ENCODE measurements around the gene TOMM20L. TPM values are rescaled to one million over a fixed set of nuclear protein-coding genes. Genes with fewer than 3 reads are reported as not detected.

TOMM20L gene
- total RNA-seq, 4 donors from 2014 or later = not detected

GRCh38 chr14:58426670-58427280 lies 31.0 kb downstream of the TOMM20L start:
- Histone ChIP-seq H3K4me1 (peaks cover 3 to 40% (median 18%) of the 10 kb centered on the region in 3 donors), H3K4me3 (peak overlapping the region; percentile 73 to 96 (median 90)), H3K27me3 (no peaks in the 10 kb centered on the region), H3K36me3 (peaks cover 0 to 30% (median 11%) of the 10 kb centered on the region in 3 donors), H3K27ac (peak overlapping the region; percentile 88 to 97 (median 90)), H3K9me3 (no peaks in the 10 kb centered on the region)
- TF ChIP-seq POLR2A (IDR thresholded peaks at IDR 0.05) (no peak), CTCF (IDR thresholded peaks at IDR 0.05) (no peak)
- 0 to 1% methylated on average over 16 to 18 of the region's 35 CpGs for WGBS, 2 donors
- intact Hi-C loops (cut with DNase I) = no loop called here
- DNase-seq = no peak

- WGBS, 2 donors = 0% methylated on average over 33 of the region's 33 CpGs
- Histone ChIP-seq H3K4me1 (peaks cover 3 to 40% (median 18%) of the 10 kb centered on the region in 3 donors), H3K27ac (peak within 1 kb of the TSS; percentile 88 to 97 (median 90)), H3K4me3 (peak within 1 kb of the TSS; percentile 73 to 96 (median 90)), H3K27me3 (no peaks in the 10 kb centered on the region), H3K36me3 (peaks cover 0 to 30% (median 6%) of the 10 kb centered on the region in 3 donors), H3K9me3 (no peaks in the 10 kb centered on the region)
- DNase-seq = peak; percentile 83
- peak in 2 of 6 experiments; percentile 15 to 25 for TF ChIP-seq CTCF (IDR thresholded peaks at IDR 0.05)
- peak in 3 of 4 donors; percentile 75 to 85 (median 80) for TF ChIP-seq POLR2A (IDR thresholded peaks at IDR 0.05)
- intact Hi-C loops (cut with DNase I) = no loop called here
Measured at GRCh38 chr14:58427281-58428117, 31.8 kb downstream of the TOMM20L start, which contains the start of the genes KIAA0586 and TIMM9. Gene KIAA0586 (plus strand): TSS chr14:58427719. CDS start chr14:58428265, 546 bp downstream. Gene TIMM9 (minus strand): TSS chr14:58427531. CDS start chr14:58411945, 15,586 bp downstream.

- TF ChIP-seq POLR2A (IDR thresholded peaks at IDR 0.05) (no peak), CTCF (IDR thresholded peaks at IDR 0.05) (no peak)
- DNase-seq = no peak
Measured at GRCh38 chr14:58428118-58428683, 32.5 kb downstream of the TOMM20L start.

GRCh38 chr14:58430156-58430555 lies 34.4 kb downstream of the TOMM20L start:
- no peak for TF ChIP-seq POLR2A (IDR thresholded peaks at IDR 0.05)
- no peak for TF ChIP-seq CTCF (IDR thresholded peaks at IDR 0.05)

More at GRCh38 chr14:58428118-58428683, 32.5 kb downstream of the TOMM20L start:
- 0% methylated on average over 10 of the region's 10 CpGs for WGBS, 2 donors
- Histone ChIP-seq H3K4me1 (peaks cover 3 to 40% (median 18%) of the 10 kb centered on the region in 3 donors), H3K36me3 (peaks cover 0 to 30% (median 5%) of the 10 kb centered on the region in 3 donors), H3K27me3 (no peaks in the 10 kb centered on the region), H3K4me3 (peak overlapping the region; percentile 73 to 96 (median 90)), H3K9me3 (no peaks in the 10 kb centered on the region), H3K27ac (peak overlapping the region; percentile 88 to 97 (median 90))
- intact Hi-C loops (cut with DNase I) = no loop called here

More at GRCh38 chr14:58430156-58430555, 34.4 kb downstream of the TOMM20L start:
- no peak for DNase-seq
- peaks cover 0 to 43% (median 0%) of the 10 kb centered on the region in 3 donors for H3K36me3 ChIP-seq
- peaks cover 3 to 37% (median 18%) of the 10 kb centered on the region in 3 donors for H3K4me1 ChIP-seq
- intact Hi-C loops (cut with DNase I) = no loop called here
- no peak overlapping the region for H3K27ac ChIP-seq
- H3K4me3 ChIP-seq = no peak overlapping the region
- H3K27me3 ChIP-seq = no peaks in the 10 kb centered on the region
- H3K9me3 ChIP-seq = no peaks in the 10 kb centered on the region
- 15 to 35% methylated on average over 1 of the region's 1 CpG for WGBS, 2 donors
